Measurements from ENCODE around the gene ACOXL. TPM values are rescaled to one million over a fixed set of nuclear protein-coding genes. Genes with fewer than 3 reads are reported as not detected.

Gene ACOXL
- total RNA-seq, 1 donor from 2014 or later = 0.20 TPM

DNA sequence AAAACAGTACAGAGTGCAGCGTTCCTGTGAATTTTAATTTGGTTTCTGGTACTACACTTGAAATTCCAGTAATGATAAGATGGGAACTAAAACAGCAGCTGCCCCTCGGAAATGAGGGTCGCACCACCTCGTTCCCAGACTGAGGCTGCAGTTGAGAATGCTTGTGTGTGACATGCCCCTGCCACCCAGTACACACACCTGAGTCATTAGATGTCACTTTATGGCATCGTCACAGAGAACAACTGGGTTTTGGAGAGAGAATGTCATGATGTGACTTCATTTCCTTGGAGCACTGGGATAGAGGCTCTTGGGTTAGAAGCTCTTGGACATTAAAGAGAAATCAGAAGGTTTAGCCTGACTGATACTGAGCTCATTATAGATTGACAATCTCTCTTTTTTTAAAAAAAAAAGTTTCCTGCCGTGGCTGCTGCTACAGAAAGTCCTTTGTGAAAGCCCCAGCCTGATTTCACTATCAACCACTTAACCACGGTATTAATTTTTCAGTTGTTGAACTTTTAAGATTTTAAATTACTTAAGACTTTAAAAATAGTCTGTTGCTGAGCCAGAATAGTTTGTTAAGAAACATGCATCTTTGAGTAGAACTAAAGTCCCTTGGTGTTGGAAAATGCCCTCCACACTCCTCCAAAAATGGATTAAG, 412.9 kb downstream of the ACOXL start:
- ChIA-PET CTCF (interaction anchor here (1.6 to 1.9 kb wide), 2 partner anchors 12 to 28 kb away, joined by 4 read pairs; no protein-coding TSS in a partner anchor), POLR2A (interaction anchor here (1.2 to 6.1 kb wide), 5 partner anchors 11 to 25 kb away, joined by 5 to 51 read pairs (median 11); partner anchors contain the start of gene BCL2L11)
- no peaks in the 10 kb centered on the region for H3K27me3 Mint-ChIP-seq

GRCh38 chr2:111145951-111146350, 413.6 kb downstream of the ACOXL start:
- DNase-seq (no peak), ATAC-seq (ENCODE audit: low read depth) (no peak)
- ChIA-PET CTCF (interaction anchor here (1.9 kb wide), 1 partner anchor 12 kb away, joined by 4 read pairs; no protein-coding TSS in a partner anchor), POLR2A (interaction anchor here (1.5 to 6.1 kb wide), 4 partner anchors 10 to 25 kb away, joined by 7 to 51 read pairs (median 18); partner anchors contain the start of gene BCL2L11)
- H3K36me3 Mint-ChIP-seq (ENCODE audit: low read depth) = peaks cover 81% of the 10 kb centered on the region
- intact Hi-C loops (cut with micrococcal nuclease) = no loop called here
- no peak overlapping the region for H3K27ac Mint-ChIP-seq
- no peak overlapping the region for H3K4me3 Mint-ChIP-seq
- no peaks in the 10 kb centered on the region for H3K9me3 Mint-ChIP-seq
- TF ChIP-seq, protein P1, sequence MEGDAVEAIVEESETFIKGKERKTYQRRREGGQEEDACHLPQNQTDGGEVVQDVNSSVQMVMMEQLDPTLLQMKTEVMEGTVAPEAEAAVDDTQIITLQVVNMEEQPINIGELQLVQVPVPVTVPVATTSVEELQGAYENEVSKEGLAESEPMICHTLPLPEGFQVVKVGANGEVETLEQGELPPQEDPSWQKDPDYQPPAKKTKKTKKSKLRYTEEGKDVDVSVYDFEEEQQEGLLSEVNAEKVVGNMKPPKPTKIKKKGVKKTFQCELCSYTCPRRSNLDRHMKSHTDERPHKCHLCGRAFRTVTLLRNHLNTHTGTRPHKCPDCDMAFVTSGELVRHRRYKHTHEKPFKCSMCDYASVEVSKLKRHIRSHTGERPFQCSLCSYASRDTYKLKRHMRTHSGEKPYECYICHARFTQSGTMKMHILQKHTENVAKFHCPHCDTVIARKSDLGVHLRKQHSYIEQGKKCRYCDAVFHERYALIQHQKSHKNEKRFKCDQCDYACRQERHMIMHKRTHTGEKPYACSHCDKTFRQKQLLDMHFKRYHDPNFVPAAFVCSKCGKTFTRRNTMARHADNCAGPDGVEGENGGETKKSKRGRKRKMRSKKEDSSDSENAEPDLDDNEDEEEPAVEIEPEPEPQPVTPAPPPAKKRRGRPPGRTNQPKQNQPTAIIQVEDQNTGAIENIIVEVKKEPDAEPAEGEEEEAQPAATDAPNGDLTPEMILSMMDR (IDR thresholded peaks at IDR 0.05) = no peak
- peaks cover 12% of the 10 kb centered on the region for H3K4me1 Mint-ChIP-seq
- no peaks in the 10 kb centered on the region for H3K27me3 Mint-ChIP-seq

More for the DNA sequence above, 412.9 kb downstream of the ACOXL start:
- H3K4me3 Mint-ChIP-seq = no peak overlapping the region
- TF ChIP-seq, protein P1 (IDR thresholded peaks at IDR 0.05) = no peak
- ATAC-seq (ENCODE audit: low read depth) = no peak
- intact Hi-C loops (cut with micrococcal nuclease) = no loop called here
- H3K36me3 Mint-ChIP-seq (ENCODE audit: low read depth) = peaks cover 81% of the 10 kb centered on the region
- no peaks in the 10 kb centered on the region for H3K9me3 Mint-ChIP-seq
- H3K4me1 Mint-ChIP-seq = peaks cover 12% of the 10 kb centered on the region
- no peak overlapping the region for H3K27ac Mint-ChIP-seq
- DNase-seq = no peak

DNA sequence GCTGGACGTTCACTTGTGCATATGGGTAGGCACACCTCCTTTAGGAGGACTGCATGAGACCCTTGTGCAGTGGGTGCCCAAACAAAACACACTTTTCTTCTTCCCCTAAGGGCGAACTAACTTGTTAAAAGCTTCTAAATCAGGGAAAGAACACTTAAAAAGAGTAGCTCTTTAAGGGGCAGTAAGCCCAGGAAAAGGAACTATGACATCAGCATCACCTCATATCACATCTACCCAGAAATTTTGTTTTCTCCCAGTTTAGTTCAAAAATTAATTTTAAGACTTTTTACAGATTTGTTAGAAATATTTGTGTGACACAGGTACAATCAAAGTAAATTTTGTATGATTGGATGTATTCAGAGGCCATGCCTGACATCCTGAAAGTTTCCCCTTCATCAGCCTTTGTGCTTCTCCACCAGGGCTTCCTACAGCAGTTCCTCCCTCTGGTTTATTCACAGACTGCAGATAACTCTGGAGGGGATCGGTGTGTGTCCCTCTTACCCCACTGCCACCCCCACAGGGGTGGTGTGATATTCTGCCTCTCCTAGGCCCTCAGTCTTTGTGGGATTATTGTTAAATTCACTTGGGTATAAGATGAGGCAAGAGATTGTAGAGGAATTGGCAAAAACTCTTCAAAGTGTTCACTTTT, 416.0 kb downstream of the ACOXL start:
- no peak overlapping the region for H3K27ac Mint-ChIP-seq
- no peak overlapping the region for H3K4me3 Mint-ChIP-seq

GRCh38 chr2:111148925-111149324, 416.6 kb downstream of the ACOXL start:
- CTCF ChIA-PET = interaction anchor here (1.4 kb wide), 1 partner anchor 16 kb away, joined by 3 read pairs; no protein-coding TSS in a partner anchor
- DNase-seq (no peak), ATAC-seq (ENCODE audit: low read depth) (no peak)
- Mint-ChIP-seq H3K9me3 (no peaks in the 10 kb centered on the region), H3K36me3 (ENCODE audit: low read depth) (peaks cover 82% of the 10 kb centered on the region), H3K4me3 (no peak overlapping the region), H3K27me3 (no peaks in the 10 kb centered on the region), H3K4me1 (peaks cover 12% of the 10 kb centered on the region), H3K27ac (no peak overlapping the region)
- POLR2A ChIA-PET = interaction anchor here (1.9 to 6.1 kb wide), 3 partner anchors 7 to 28 kb away, joined by 4 to 51 read pairs (median 6); partner anchors contain the start of gene BCL2L11
- TF ChIP-seq, protein P1 (IDR thresholded peaks at IDR 0.05) = no peak
- intact Hi-C loops (cut with micrococcal nuclease) = loop anchor here (2.0 kb wide), 1 partner anchor 14 kb away; no protein-coding TSS in a partner anchor

More for the DNA sequence above, 416.0 kb downstream of the ACOXL start:
- intact Hi-C loops (cut with micrococcal nuclease) = loop anchor here (2.0 kb wide), 1 partner anchor 14 kb away; no protein-coding TSS in a partner anchor
- no peak for ATAC-seq (ENCODE audit: low read depth)
- DNase-seq = no peak
- TF ChIP-seq, protein P1 (IDR thresholded peaks at IDR 0.05) = no peak
- ChIA-PET CTCF (interaction anchor here (1.1 to 1.4 kb wide), 2 partner anchors 15 to 336 kb away, joined by 3 read pairs; no protein-coding TSS in a partner anchor), POLR2A (interaction anchor here (1.9 to 6.1 kb wide), 3 partner anchors 8 to 28 kb away, joined by 4 to 51 read pairs (median 6); partner anchors contain the start of gene BCL2L11)
- peaks cover 12% of the 10 kb centered on the region for H3K4me1 Mint-ChIP-seq
- no peaks in the 10 kb centered on the region for H3K9me3 Mint-ChIP-seq
- H3K36me3 Mint-ChIP-seq (ENCODE audit: low read depth) = peaks cover 82% of the 10 kb centered on the region
- no peaks in the 10 kb centered on the region for H3K27me3 Mint-ChIP-seq
